ENCODE measurements around the gene SCARB1. TPM values are rescaled to one million over a fixed set of nuclear protein-coding genes. Genes with fewer than 3 reads are reported as not detected.

The SCARB1 gene
- total and polyA plus RNA-seq, 9 donors, result 20.8 to 1,262 (median 81.7) TPM

GRCh38 chr12:124811633-124812032 is 52.0 kb downstream of the SCARB1 start:
- intact Hi-C loops (cut with DNase I), result no loop called here
- no peaks in the 10 kb centered on the region for H3K9me3 ChIP-seq
- no peak overlapping the region for H3K27ac ChIP-seq
- 90 to 95% (median 92%) methylated on average over 13 of the region's 13 CpGs for WGBS, 3 donors
- DNase-seq, result no peak
- no peaks in the 10 kb centered on the region for H3K4me1 ChIP-seq (ENCODE audit: insufficient read depth)
- no peak overlapping the region for H3K4me3 ChIP-seq
- H3K36me3 ChIP-seq, result no peaks in the 10 kb centered on the region
- TF ChIP-seq CTCF (IDR thresholded peaks at IDR 0.05), result no peak
- no peak for TF ChIP-seq POLR2A (IDR thresholded peaks at IDR 0.05)
- TF ChIP-seq EP300 (IDR thresholded peaks at IDR 0.05), result no peak
- H3K27me3 ChIP-seq, result no peaks in the 10 kb centered on the region

- H3K27ac ChIP-seq, result no peak overlapping the region
- 88 to 93% (median 92%) methylated on average over 8 of the region's 8 CpGs for WGBS, 3 donors
- H3K27me3 ChIP-seq, result no peaks in the 10 kb centered on the region
- H3K4me3 ChIP-seq, result no peak overlapping the region
- no peaks in the 10 kb centered on the region for H3K9me3 ChIP-seq
- TF ChIP-seq CTCF (IDR thresholded peaks at IDR 0.05) (no peak), EP300 (IDR thresholded peaks at IDR 0.05) (no peak), POLR2A (IDR thresholded peaks at IDR 0.05) (no peak)
- no peaks in the 10 kb centered on the region for H3K36me3 ChIP-seq
- no peaks in the 10 kb centered on the region for H3K4me1 ChIP-seq (ENCODE audit: insufficient read depth)
- intact Hi-C loops (cut with DNase I), result no loop called here
- DNase-seq, result no peak
Measured at GRCh38 chr12:124809878-124810277, 53.8 kb downstream of the SCARB1 start.

- intact Hi-C loops (cut with DNase I), result no loop called here
- no peak for DNase-seq
- Histone ChIP-seq H3K4me3 (no peak overlapping the region), H3K4me1 (ENCODE audit: insufficient read depth) (no peaks in the 10 kb centered on the region), H3K27ac (no peak overlapping the region), H3K9me3 (no peaks in the 10 kb centered on the region), H3K36me3 (no peaks in the 10 kb centered on the region), H3K27me3 (no peaks in the 10 kb centered on the region)
- 91 to 93% (median 91%) methylated on average over 4 of the region's 4 CpGs for WGBS, 3 donors
- TF ChIP-seq POLR2A (IDR thresholded peaks at IDR 0.05), result no peak
- TF ChIP-seq CTCF (IDR thresholded peaks at IDR 0.05), result no peak
- TF ChIP-seq EP300 (IDR thresholded peaks at IDR 0.05), result no peak
Measured at GRCh38 chr12:124809391-124809790, 54.3 kb downstream of the SCARB1 start.

GRCh38 chr12:124808272-124808671 is 55.4 kb downstream of the SCARB1 start:
- Histone ChIP-seq H3K36me3 (no peaks in the 10 kb centered on the region), H3K9me3 (no peaks in the 10 kb centered on the region), H3K27me3 (no peaks in the 10 kb centered on the region), H3K4me1 (ENCODE audit: insufficient read depth) (no peaks in the 10 kb centered on the region), H3K27ac (no peak overlapping the region), H3K4me3 (no peak overlapping the region)
- 69 to 89% (median 87%) methylated on average over 2 of the region's 2 CpGs for WGBS, 3 donors
- intact Hi-C loops (cut with DNase I), result no loop called here
- no peak for DNase-seq
- TF ChIP-seq CTCF (IDR thresholded peaks at IDR 0.05) (no peak), EP300 (IDR thresholded peaks at IDR 0.05) (no peak), POLR2A (IDR thresholded peaks at IDR 0.05) (no peak)
